Fibroblast of skin of scalp (primary cell): Measurements from ENCODE around the gene AMER2.

Experiments
- DNase-seq: peaks from one replicate; pipeline ENCODE4 v3.0.0-alpha.2; 2013

The AMER2 gene

GRCh38 chr13:25151626-25152195, 20.4 kb downstream of the AMER2 start:
- no peak for DNase-seq

- DNase-seq: no peak
Measured at GRCh38 chr13:25149711-25150110, 22.4 kb downstream of the AMER2 start.

- no peak for DNase-seq
Measured at GRCh38 chr13:25148402-25148771, 23.7 kb downstream of the AMER2 start.

- no peak for DNase-seq
Measured at GRCh38 chr13:25147638-25148401, 24.3 kb downstream of the AMER2 start.

GRCh38 chr13:25143706-25144105, 28.4 kb downstream of the AMER2 start:
- DNase-seq: no peak

GRCh38 chr13:25141042-25141441, 31.0 kb downstream of the AMER2 start:
- DNase-seq: no peak

- no peak for DNase-seq
Measured at GRCh38 chr13:25137788-25138115, 34.3 kb downstream of the AMER2 start.

GRCh38 chr13:25136880-25137787, 35.0 kb downstream of the AMER2 start:
- DNase-seq: no peak

- no peak for DNase-seq
Measured at GRCh38 chr13:25135896-25136295, 36.2 kb downstream of the AMER2 start.

- DNase-seq: no peak
Measured at GRCh38 chr13:25132751-25133390, 39.2 kb downstream of the AMER2 start.

GRCh38 chr13:25131881-25132420, 40.1 kb downstream of the AMER2 start:
- no peak for DNase-seq

GRCh38 chr13:25130944-25131343, 41.1 kb downstream of the AMER2 start:
- DNase-seq: no peak

GRCh38 chr13:25118378-25118905, 53.6 kb downstream of the AMER2 start:
- DNase-seq: no peak

GRCh38 chr13:25117312-25117711, 54.8 kb downstream of the AMER2 start:
- no peak for DNase-seq

GRCh38 chr13:25116044-25116443, 56.0 kb downstream of the AMER2 start:
- no peak for DNase-seq

GRCh38 chr13:25114220-25114619, 57.9 kb downstream of the AMER2 start:
- peak; percentile 67 for DNase-seq

- no peak for DNase-seq
Measured at GRCh38 chr13:25112695-25113255, 59.3 kb downstream of the AMER2 start.
